Measurements from ENCODE around the gene HIBCH. TPM values are rescaled to one million over a fixed set of nuclear protein-coding genes. Genes with fewer than 3 reads are reported as not detected.

The HIBCH gene
- total and polyA plus RNA-seq, 2 of the 13 experiments (the other 11 are each of a cell fraction or from before 2014, with no cell fraction given), result 18.8 to 49.5 TPM

GRCh38 chr2:190360965-190361364, 41.3 kb upstream of the HIBCH start (continued):
- no peak for TF ChIP-seq MLX (CRISPR knock-in tag; IDR thresholded peaks at IDR 0.05)
- TF ChIP-seq, protein P1, sequence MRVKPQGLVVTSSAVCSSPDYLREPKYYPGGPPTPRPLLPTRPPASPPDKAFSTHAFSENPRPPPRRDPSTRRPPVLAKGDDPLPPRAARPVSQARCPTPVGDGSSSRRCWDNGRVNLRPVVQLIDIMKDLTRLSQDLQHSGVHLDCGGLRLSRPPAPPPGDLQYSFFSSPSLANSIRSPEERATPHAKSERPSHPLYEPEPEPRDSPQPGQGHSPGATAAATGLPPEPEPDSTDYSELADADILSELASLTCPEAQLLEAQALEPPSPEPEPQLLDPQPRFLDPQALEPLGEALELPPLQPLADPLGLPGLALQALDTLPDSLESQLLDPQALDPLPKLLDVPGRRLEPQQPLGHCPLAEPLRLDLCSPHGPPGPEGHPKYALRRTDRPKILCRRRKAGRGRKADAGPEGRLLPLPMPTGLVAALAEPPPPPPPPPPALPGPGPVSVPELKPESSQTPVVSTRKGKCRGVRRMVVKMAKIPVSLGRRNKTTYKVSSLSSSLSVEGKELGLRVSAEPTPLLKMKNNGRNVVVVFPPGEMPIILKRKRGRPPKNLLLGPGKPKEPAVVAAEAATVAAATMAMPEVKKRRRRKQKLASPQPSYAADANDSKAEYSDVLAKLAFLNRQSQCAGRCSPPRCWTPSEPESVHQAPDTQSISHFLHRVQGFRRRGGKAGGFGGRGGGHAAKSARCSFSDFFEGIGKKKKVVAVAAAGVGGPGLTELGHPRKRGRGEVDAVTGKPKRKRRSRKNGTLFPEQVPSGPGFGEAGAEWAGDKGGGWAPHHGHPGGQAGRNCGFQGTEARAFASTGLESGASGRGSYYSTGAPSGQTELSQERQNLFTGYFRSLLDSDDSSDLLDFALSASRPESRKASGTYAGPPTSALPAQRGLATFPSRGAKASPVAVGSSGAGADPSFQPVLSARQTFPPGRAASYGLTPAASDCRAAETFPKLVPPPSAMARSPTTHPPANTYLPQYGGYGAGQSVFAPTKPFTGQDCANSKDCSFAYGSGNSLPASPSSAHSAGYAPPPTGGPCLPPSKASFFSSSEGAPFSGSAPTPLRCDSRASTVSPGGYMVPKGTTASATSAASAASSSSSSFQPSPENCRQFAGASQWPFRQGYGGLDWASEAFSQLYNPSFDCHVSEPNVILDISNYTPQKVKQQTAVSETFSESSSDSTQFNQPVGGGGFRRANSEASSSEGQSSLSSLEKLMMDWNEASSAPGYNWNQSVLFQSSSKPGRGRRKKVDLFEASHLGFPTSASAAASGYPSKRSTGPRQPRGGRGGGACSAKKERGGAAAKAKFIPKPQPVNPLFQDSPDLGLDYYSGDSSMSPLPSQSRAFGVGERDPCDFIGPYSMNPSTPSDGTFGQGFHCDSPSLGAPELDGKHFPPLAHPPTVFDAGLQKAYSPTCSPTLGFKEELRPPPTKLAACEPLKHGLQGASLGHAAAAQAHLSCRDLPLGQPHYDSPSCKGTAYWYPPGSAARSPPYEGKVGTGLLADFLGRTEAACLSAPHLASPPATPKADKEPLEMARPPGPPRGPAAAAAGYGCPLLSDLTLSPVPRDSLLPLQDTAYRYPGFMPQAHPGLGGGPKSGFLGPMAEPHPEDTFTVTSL (CRISPR knock-in tag; IDR thresholded peaks at IDR 0.05; ENCODE audit: borderline replicate concordance), result no peak
- no peak for TF ChIP-seq ZNF580 (CRISPR knock-in tag; IDR thresholded peaks at IDR 0.05; ENCODE audit: borderline replicate concordance, low read depth)

GRCh38 chr2:190360561-190360960, 40.9 kb upstream of the HIBCH start:
- POLR2A ChIA-PET, result interaction anchor here (0.7 kb wide), 1 partner anchor 278 kb away, joined by 3 read pairs; no protein-coding TSS in a partner anchor
- TF ChIP-seq, protein P2, sequence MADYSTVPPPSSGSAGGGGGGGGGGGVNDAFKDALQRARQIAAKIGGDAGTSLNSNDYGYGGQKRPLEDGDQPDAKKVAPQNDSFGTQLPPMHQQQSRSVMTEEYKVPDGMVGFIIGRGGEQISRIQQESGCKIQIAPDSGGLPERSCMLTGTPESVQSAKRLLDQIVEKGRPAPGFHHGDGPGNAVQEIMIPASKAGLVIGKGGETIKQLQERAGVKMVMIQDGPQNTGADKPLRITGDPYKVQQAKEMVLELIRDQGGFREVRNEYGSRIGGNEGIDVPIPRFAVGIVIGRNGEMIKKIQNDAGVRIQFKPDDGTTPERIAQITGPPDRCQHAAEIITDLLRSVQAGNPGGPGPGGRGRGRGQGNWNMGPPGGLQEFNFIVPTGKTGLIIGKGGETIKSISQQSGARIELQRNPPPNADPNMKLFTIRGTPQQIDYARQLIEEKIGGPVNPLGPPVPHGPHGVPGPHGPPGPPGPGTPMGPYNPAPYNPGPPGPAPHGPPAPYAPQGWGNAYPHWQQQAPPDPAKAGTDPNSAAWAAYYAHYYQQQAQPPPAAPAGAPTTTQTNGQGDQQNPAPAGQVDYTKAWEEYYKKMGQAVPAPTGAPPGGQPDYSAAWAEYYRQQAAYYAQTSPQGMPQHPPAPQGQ (CRISPR knock-in tag; IDR thresholded peaks at IDR 0.05; ENCODE audit: borderline replicate concordance), result no peak
- TF ChIP-seq DNMT3B (CRISPR knock-in tag; conservative IDR thresholded peaks at IDR 0.05), result no peak
- TF ChIP-seq, protein P3, sequence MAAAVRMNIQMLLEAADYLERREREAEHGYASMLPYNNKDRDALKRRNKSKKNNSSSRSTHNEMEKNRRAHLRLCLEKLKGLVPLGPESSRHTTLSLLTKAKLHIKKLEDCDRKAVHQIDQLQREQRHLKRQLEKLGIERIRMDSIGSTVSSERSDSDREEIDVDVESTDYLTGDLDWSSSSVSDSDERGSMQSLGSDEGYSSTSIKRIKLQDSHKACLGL (CRISPR knock-in tag; IDR thresholded peaks at IDR 0.05), result no peak
- no peak for TF ChIP-seq RARG (CRISPR knock-in tag; IDR thresholded peaks at IDR 0.05; ENCODE audit: low read depth)
- no peak for TF ChIP-seq ZFYVE20 (CRISPR knock-in tag; IDR thresholded peaks at IDR 0.05; ENCODE audit: borderline replicate concordance, low read depth)
- TF ChIP-seq ZXDC (CRISPR knock-in tag; IDR thresholded peaks at IDR 0.05), result no peak
- no peak for TF ChIP-seq ZZZ3 (CRISPR knock-in tag; IDR thresholded peaks at IDR 0.05; ENCODE audit: borderline replicate concordance)

More at GRCh38 chr2:190360561-190360960, 40.9 kb upstream of the HIBCH start:
- ATAC-seq, result no peak
- no peak for DNase-seq (ENCODE audit: low spot score)
- H3K9me3 ChIP-seq (ENCODE audit: low read length), result no peaks in the 10 kb centered on the region
- intact Hi-C loops (cut with micrococcal nuclease; ENCODE audit: unreplicated experiment), result no loop called here
- no peaks in the 10 kb centered on the region; a peak in 1 of 5 replicates for H3K36me3 ChIP-seq (replicated peaks in 1 of 2; ENCODE audit: control insufficient read depth in 1 of 2, insufficient read depth in 2 of 2, low read length in 2 of 2)
- H4K20me1 ChIP-seq (ENCODE audit: insufficient read depth, low read length), result no peaks in the 10 kb centered on the region
- H3K9ac ChIP-seq (ENCODE audit: insufficient read depth, low read depth, low read length), result no peak overlapping the region
- in situ Hi-C loops (cut with HindIII; ENCODE audit: extremely low pct_ligation_motif_present, low pct_unique_long_range_greater_than_20kb), result no loop called here
- no peaks in the 10 kb centered on the region for H3K27me3 ChIP-seq (ENCODE audit: control insufficient read depth in 1 of 2, insufficient read depth in 2 of 2, low read length in 2 of 2)
- CTCF ChIA-PET (ENCODE audit: low intra/inter-chr PET ratio, low total read pairs), result no interaction called here
- no peak overlapping the region for H3K4me3 ChIP-seq (replicated peaks in 1 of 3; ENCODE audit: insufficient read depth in 1 of 3, low read depth in 2 of 3, low read length in 3 of 3)
- no peaks in the 10 kb centered on the region for H3K79me2 ChIP-seq (ENCODE audit: insufficient read depth, low read length)
- peaks cover 41% of the 10 kb centered on the region for H3K4me1 ChIP-seq (ENCODE audit: insufficient read depth, low read length)
- no peak overlapping the region for H3K27ac ChIP-seq (ENCODE audit: extremely low read length, insufficient read depth, low read length)
- no peak for FAIRE-seq
- BruUV-seq (replicated peaks), result no TSS peak
- H3K4me2 ChIP-seq (ENCODE audit: low read depth, low read length), result no peak overlapping the region; the same call in 1 of the 2 replicates
- H2AFZ ChIP-seq (ENCODE audit: low read length), result no peak overlapping the region
